Upper lobe of right lung (tissue), 1 donor: Measurements from ENCODE around the gene ZC3HAV1L. TPM values are rescaled to one million over a fixed set of nuclear protein-coding genes. Genes with fewer than 3 reads are reported as not detected.
A peak's percentile ranks its signal among the peaks of the same experiment; 100 is the strongest.
"Not testable (repeated sequence)": the region's sequence is repeated elsewhere in the genome, so short reads cannot be mapped to it uniquely, and the experiment has no call there.

ENCODE experiments used
- ATAC-seq: fragments of 200-7000 bp; cut with Tn5 transposase; one replicate; pipeline ENCODE4 v1.9.1; 2020; ENCODE audit warnings: mild to moderate bottlenecking, moderate library complexity
- DNase-seq: peaks from one replicate; pipeline ENCODE4 v3.0.0-alpha.2; 2020
- H3K27ac ChIP-seq: fragments of 200-600 bp; one replicate; pipeline ENCODE4 v1.8.0; 2022
- H3K27me3 ChIP-seq: fragments of 200-600 bp; one replicate; pipeline ENCODE4 v1.8.0; 2022; ENCODE audit warnings: mild to moderate bottlenecking
- H3K36me3 ChIP-seq: fragments of 200-600 bp; one replicate; pipeline ENCODE4 v1.8.0; 2022
- H3K4me1 ChIP-seq: fragments of 200-600 bp; one replicate; pipeline ENCODE4 v1.8.0; 2022
- H3K4me3 ChIP-seq: fragments of 200-600 bp; one replicate; pipeline ENCODE4 v1.8.0; 2022; ENCODE audit warnings: mild to moderate bottlenecking
- H3K9me3 ChIP-seq: fragments of 200-600 bp; one replicate; pipeline ENCODE4 v1.8.0; 2022
- CTCF ChIP-seq: fragments of 200-600 bp; IDR thresholded peaks from one replicate; pipeline ENCODE4 v1.8.0; 2022; ENCODE audit warnings: antibody characterized with exemption
- intact Hi-C: fragments of 100-400 bp; cut with DNase I; formaldehyde crosslinking; loops from one replicate; pipeline ENCODE4 v1.11.0; 2022
- total RNA-seq: library from RNA; stranded (reverse); fragmentation: NEBNext Ultra II Directional; extraction: Animal tissue kit (Norgen Biotek cat#: 25700); gene quantifications from one replicate; pipeline ENCODE4 v1.2.1, GENCODE V29; 2021
- donor health status: DM: no; HTN: yes; CAD: no; lungs with severe emphysema.

The ZC3HAV1L gene
- total RNA-seq, 1 donor from 2014 or later: 6.4 TPM

- DNase-seq (no peak), ATAC-seq (no peak)
- no peak overlapping the region for H3K27ac ChIP-seq
- no peaks in the 10 kb centered on the region for H3K27me3 ChIP-seq
- H3K4me1 ChIP-seq: no peaks in the 10 kb centered on the region
- no peak overlapping the region for H3K4me3 ChIP-seq
- peaks cover 10% of the 10 kb centered on the region for H3K36me3 ChIP-seq
- TF ChIP-seq CTCF: no peak
- intact Hi-C loops: loop anchor here (10.0 kb wide), 1 partner anchor 48 kb away; no protein-coding TSS in a partner anchor
- no peaks in the 10 kb centered on the region for H3K9me3 ChIP-seq
Observed at GRCh38 chr7:139026551-139026950, 9.3 kb downstream of the ZC3HAV1L start.

- intact Hi-C loops: loop anchor here (10.0 kb wide), 1 partner anchor 49 kb away; no protein-coding TSS in a partner anchor
- H3K27ac ChIP-seq, ATAC-seq, DNase-seq, H3K4me1 ChIP-seq, H3K4me3 ChIP-seq, H3K27me3 ChIP-seq, H3K9me3 ChIP-seq: not testable (repeated sequence)
- H3K36me3 ChIP-seq: peaks cover 10% of the 10 kb centered on the region
Observed at GRCh38 chr7:139025861-139026260, 10.0 kb downstream of the ZC3HAV1L start.

- peaks cover 4% of the 10 kb centered on the region for H3K36me3 ChIP-seq
- no peak overlapping the region for H3K27ac ChIP-seq
- TF ChIP-seq CTCF: no peak
Observed at GRCh38 chr7:139023076-139023475, 12.8 kb downstream of the ZC3HAV1L start.

GRCh38 chr7:139022286-139022685 lies 13.6 kb downstream of the ZC3HAV1L start:
- no peak overlapping the region for H3K27ac ChIP-seq
- H3K9me3 ChIP-seq: no peaks in the 10 kb centered on the region
- H3K27me3 ChIP-seq: no peaks in the 10 kb centered on the region
- no peak overlapping the region for H3K4me3 ChIP-seq
- ATAC-seq: no peak
- peaks cover 4% of the 10 kb centered on the region for H3K36me3 ChIP-seq
- no peaks in the 10 kb centered on the region for H3K4me1 ChIP-seq
- intact Hi-C loops: loop anchor here (10.0 kb wide), 1 partner anchor 53 kb away; no protein-coding TSS in a partner anchor
- DNase-seq: no peak
- no peak for TF ChIP-seq CTCF

More at GRCh38 chr7:139023076-139023475, 12.8 kb downstream of the ZC3HAV1L start:
- Histone ChIP-seq H3K4me3 (no peak overlapping the region), H3K9me3 (no peaks in the 10 kb centered on the region), H3K4me1 (no peaks in the 10 kb centered on the region), H3K27me3 (no peaks in the 10 kb centered on the region)
- no peak for ATAC-seq
- DNase-seq: no peak
- intact Hi-C loops: loop anchor here (10.0 kb wide), 1 partner anchor 52 kb away; no protein-coding TSS in a partner anchor

GRCh38 chr7:139018910-139019309 lies 16.9 kb downstream of the ZC3HAV1L start:
- Histone ChIP-seq H3K4me3 (no peak overlapping the region), H3K27ac (no peak overlapping the region), H3K9me3 (no peaks in the 10 kb centered on the region), H3K4me1 (no peaks in the 10 kb centered on the region), H3K36me3 (no peaks in the 10 kb centered on the region), H3K27me3 (no peaks in the 10 kb centered on the region)
- intact Hi-C loops: no loop called here
- ATAC-seq (no peak), DNase-seq (no peak)
- no peak for TF ChIP-seq CTCF

- no peak for DNase-seq
- Histone ChIP-seq H3K9me3 (no peaks in the 10 kb centered on the region), H3K27ac (no peak overlapping the region), H3K4me1 (no peaks in the 10 kb centered on the region), H3K36me3 (no peaks in the 10 kb centered on the region), H3K4me3 (no peak overlapping the region), H3K27me3 (no peaks in the 10 kb centered on the region)
- peak; percentile 67 for TF ChIP-seq CTCF
- peak; percentile 91 for ATAC-seq
- intact Hi-C loops: no loop called here
Observed at GRCh38 chr7:139016931-139017511, 18.8 kb downstream of the ZC3HAV1L start.
